ENCODE measurements around the gene ZNF318.

DNA sequence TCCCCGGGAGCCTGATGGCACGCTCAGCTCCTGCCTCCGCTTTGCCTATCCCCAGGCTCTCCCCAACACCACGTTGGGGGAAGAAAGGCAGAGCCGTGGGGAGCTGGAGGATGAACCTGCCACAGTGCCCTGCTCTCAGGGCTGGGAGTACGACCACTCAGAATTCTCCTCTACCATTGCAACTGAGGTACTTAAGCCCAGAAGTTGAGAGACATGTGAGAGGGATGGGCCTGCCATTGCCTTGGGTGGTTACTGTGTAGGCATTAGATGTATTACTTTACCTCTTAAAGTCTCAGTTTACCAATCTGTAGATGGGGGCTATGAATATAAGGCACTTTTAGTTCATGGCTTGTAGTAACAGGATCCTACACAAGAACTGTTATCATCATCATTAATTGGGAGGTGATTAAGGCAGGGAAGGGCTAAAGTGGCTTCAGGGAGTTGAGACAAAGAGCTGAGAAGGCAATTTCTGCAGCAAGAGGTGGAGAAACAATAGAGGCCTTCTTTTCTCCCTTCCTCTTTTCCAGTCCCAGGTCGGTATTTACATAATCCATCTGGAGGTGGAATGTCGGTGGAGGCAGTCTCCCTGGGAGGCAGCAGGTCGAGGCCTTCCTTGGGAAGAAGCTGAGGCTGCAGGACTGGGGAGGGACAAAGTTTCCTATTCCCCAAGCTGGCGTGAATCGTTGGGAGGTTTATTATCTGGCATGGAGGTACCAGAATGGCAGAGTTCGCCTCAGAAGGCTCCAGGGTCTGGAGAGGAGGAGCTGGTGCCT is 70.7 kb downstream of the ZNF318 start:
- TF ChIP-seq CTCF (IDR thresholded peaks at IDR 0.05) (no peak), POLR2A (IDR thresholded peaks at IDR 0.05) (no peak)
